C1 segment of cervical spinal cord (tissue), 14 donors: ENCODE measurements around the gene HOXC5.
"Not testable (repeated sequence)": the region's sequence is repeated elsewhere in the genome, so short reads cannot be mapped to it uniquely, and the experiment has no call there.

Experiments used
- DNase-seq, 14 donors: peaks; one replicate each; lab custom pipeline; 2025; lab: John Stamatoyannopoulos, UW

HOXC5 gene

DNA sequence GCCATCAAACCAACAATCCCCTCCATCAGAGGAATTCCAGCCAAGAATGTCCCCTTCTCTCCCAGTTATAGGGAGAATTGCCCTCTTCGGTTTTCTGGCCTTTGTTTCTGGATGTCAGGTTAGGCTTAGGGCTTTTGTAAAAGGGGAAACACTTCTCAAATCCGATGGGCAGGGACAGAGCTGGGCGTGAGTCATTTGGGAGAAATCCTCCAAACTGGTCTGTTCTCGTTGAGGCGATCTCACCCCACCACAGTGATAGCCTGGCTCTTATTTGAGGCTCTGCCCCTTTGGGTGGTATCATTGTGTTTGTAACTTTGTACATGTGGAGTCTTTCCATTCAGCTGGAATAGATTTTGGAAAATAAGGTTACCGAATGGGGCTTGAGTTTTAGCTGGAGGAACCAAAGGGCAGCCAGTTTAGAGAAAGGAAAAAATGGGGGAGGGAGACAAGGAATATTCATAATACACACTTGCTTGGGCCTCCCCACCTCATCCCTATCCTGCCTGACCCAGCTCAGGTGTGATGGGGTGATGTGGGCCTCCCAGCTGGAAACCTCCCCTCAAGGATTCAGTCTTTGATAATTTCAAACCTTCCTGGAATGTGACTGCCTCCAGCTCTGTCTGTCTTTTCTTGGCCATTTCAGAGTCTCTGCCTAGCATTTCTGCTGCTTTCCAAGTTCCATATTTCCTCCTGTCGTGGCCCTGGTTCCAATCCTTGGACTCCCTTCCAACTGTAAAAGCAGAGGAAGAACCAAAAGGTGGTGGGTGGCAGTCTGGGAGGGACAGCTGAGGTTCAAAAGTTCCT is 28.3 kb downstream of the HOXC5 start:
- DNase-seq: no peak

DNA sequence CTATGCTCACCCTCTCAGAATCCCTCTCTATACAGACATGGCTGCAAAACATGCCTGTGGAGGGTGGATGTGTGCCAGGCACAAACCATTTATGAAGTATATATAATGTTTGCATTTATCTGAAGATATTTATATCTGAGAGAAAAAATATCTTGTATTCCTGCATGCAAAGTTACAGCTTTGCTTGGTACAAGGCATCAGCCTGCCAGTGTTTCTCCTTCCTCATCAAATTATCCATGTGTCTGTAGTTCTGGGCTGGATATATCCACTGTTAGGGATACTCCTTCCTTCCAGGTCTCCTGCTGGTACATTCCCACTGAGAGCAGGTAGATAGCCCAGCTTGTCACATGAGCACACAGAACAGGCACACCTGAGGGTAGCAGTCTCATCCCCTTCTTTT is 32.8 kb downstream of the HOXC5 start:
- DNase-seq: no peak

DNA sequence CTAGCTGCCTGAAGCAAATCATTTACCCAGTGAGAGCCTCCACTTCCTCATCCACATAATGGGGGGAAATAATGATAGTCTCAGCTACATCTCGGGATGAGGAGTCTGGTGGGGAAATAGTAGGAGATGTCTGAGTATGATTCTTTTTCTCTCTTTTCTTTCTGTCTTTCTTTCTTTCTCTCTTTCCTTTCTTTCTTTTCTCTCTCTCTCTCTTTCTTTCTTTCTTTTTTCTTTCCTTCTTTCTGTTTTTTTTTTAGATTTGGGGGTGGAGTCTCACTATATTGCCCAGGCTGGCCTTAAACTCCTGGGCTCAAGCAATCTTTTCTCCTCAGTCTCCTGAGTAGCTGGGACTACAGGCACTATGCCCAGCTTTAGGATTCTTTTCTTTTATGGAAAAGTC is 33.6 kb downstream of the HOXC5 start:
- no peak for DNase-seq

DNA sequence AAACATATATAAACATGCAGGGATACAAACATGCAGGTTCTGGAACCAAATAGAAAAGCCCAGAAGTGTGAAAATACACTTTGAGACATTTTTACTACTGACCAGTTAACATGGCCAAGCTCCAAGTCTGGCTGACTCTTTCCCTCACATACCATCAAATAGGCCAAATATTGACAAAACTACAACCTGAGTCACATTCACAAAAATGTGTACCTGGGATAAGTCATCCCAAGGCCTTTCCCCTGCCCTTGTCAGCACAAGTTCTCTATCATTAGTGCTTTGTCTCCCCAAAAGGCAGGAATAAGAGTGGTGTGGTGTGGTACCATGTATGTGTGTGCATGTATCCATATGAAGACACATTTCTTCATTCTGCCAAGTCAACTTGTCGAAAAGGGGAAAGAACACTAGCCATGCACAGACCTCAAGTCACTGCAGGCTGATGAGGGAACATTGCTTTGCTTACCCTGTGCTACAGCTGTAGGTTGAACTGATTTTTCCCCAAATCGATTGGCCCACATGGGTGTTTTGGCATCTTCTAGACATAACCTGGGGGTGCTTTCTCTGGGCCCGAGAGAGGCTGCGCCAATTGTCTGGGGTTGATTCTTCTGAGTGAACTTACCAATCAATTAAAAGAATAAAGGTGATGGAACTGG is 35.7 kb downstream of the HOXC5 start:
- no peak for DNase-seq

DNA sequence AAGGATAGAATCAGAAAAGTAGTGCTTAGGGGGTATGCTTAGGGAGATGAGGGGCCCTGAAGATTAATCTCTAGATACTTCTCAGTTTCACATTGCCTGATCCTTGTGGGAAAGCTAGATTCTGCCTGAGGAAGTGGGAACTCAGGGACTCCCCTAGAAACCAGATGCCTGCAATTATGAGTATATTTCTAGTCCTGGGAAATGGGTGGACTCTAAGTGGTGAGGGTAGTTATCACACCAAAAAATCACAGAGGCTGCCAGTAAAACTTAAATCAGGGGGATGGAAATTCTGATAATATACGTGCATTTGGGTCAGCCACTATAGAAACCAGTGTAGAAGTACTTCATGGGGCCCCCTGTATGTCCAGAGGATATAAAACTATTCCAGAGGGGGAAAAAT is 39.1 kb downstream of the HOXC5 start:
- no peak for DNase-seq

DNA sequence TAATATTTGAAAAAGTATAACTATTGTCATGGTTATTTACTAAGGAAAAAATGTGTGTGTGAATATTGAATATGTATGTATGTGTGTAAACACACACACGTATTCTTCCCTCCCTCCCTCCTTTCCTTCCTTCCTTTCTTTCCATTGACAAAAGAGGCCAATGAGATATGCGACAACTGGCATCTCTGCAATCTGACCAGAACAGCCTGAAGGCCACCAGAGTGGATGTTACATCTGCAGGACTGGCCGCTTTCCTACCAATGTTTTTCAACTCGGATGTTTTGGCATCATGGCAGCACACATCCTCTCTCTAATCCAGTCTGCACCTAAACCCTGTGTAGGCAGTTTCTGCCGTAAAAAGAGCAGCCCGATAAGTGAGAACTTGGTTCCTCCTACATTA is 41.5 kb downstream of the HOXC5 start:
- no peak for DNase-seq

DNA sequence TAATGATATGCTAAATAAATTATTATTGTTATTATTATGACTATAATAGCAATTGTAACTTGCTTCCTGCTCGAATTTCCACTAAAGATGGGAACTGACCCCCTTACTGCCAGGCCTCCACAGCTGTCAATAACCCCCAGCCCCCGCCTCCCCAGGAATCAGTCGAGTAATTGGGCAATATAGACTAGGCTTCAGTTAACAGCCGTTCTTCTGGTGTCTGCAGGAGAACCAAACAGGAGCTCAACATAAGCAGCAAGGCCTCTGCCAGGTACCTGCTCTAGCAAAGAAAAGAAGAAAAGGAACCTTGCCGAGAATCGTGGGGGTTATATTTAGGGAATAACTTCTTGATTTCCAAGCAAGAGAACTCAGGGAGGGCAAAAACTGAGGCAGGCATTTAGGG is 42.6 kb downstream of the HOXC5 start:
- DNase-seq: no peak

DNA sequence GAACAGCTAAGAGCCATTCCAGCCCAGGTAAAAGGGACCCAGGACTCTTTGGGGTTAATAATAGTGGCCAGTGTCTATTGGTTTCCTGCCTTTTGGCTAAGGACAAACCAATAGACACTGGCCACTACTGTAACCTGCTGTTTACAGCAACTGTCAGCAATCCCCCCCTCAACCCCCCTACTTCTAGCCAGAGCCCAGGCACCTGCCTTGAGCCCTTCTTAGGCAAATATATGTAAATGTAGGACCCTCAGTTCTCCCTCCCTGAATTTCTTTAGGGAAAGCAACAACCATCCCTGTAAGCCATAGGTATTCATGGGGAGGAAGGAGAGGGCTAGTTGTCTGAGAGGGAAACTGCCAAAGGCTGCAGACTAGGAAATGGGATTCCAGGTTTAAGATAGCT is 43.1 kb downstream of the HOXC5 start:
- DNase-seq: no peak

DNA sequence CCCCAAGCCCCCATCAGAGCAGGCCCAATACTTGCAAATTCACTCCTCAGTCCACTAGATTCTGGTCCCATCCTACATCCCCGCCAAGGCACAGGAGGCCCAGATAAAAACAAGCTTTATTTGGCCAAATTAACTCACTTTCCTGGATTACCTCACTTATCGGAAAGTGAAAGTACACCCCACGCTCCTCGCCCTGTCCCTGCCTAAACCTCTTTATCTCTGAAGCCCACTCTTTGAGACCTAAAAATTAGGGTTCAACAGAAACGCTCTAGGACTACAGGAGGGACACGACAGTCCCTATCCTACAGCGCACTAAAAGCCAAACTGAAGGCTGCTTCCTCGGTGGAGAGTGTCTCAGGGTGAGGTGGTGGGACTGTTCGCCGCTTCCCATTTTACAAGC is 45.0 kb downstream of the HOXC5 start:
- DNase-seq: not testable (repeated sequence)

DNA sequence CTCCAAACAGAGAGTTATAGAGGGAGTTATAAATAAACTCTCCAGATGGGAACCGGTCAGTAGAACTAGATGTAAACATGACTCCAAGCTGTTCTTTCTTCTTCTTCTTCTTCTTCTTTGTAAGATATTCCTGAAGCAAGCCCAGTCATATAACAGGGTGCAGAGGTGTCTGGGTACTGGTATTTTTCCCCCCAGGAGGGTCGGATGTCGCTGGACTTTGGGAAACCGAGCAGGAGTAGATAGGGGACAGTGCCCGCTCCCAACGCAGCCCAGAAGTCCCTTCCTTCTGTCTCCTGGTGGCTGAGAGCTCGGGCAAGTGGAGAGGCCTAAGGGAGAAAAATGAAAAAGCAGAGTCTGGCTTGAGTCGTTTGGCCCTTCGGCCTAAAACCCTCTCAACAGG is 46.3 kb downstream of the HOXC5 start:
- DNase-seq: peak in 2 of 14 donors; percentile 33 to 49

DNA sequence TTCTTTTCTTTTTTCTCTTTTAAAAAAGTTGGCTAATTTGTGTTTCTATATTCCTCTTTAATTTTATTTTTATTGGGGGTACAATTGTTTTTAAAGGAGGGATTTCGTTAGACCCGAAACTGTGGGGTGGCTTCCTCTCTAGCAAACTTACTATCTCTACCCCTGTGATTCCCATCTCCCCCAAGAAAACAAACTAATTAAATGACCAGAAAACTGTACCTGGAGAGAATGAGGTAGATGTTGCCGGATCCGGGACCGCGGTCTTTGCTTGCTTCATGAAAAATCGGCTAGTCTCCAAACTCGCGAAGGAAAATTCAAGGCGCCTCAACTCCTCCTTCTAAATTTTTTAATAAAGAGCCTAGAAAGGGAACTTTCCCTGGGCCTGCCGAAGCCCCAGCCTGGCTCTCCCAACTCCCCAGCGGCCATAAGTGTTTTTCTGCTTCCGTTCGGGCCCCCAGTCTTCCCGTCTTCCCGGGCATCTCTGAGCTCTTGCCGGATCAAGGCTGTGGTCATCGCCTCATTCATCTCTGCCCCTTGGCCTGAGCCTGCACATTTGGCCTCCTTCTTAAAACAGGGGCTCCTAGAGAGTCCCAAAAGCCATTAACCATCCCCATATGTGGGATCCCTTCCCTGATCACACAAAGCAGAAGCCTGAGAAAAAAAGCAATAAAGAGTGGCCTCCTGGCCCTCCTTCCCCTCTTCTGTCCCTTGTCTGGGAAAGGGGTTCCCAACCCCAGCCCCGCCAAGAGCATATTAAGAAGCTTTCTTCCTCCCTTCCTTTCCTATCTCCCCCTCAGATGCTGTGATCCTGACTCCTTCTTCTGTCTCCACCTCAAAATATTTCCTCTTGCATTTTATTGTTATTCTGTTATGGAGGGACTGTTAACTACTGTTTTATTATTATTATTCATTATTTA is 47.4 kb downstream of the HOXC5 start:
- DNase-seq: peak in 2 of 14 donors; percentile 6 to 11

DNA sequence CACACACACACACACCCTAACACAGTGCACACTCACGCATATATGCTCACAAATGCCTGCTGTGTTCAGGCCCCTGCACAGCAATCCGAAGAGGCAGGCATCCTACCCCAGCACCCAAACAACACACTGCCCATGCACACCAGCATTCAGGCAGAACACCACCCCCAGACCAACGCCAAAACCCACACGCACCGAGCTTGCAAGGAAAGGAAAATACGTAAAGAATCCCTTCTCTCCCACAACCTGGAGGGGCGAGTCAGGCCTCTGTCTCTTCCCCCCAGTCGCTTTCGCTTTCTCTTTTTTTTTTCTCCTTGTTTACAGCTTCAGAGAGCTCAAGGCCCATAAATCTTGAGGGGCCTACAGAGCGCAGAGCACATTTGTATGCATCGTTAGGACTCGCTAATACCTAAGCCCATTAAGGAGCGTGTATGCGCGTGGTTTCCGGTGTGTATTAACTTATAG is 48.2 kb downstream of the HOXC5 start:
- DNase-seq: peak in 1 of 14 donors; percentile 7

DNA sequence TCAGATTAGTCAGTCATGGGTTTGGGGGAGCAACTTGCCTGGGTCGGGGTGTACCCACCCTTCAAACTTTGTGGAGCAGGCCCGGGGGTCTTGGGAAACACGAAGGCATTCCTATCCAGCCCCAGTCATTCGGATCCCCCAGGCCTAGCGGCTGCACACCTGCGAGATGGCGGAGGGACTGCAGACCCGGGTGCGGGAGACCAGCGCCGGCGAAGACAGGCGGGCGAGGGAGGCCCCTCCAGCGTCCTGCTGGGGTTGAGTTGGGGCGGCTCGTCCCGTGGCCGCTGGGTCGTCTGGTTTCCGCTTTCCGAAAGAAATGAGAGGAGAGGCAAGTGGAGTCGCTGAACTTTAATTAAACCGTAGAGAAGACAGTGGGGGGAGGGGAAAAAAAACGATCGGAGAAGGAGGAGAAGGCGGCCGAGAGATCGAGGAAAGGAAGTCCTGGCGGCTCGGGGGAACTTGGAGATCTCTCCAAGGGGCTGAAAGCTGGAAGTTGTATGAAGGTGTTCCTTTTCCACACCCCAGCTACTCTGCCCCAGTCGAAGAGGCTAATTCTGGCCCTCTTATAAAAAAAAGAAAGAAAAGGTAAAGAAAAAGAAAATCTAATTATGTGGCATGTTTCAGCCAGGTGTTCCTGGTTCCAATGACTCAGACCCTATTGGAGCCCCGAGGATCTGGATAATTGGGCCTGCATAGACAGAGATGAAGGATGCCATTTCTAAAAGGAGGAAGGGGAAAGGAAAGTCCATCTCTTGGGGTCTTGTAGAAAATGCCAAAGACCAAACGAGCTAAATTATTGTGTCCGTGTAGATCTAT is 48.9 kb downstream of the HOXC5 start:
- DNase-seq: peak in 3 of 14 donors; percentile 20 to 57 (median 29)

DNA sequence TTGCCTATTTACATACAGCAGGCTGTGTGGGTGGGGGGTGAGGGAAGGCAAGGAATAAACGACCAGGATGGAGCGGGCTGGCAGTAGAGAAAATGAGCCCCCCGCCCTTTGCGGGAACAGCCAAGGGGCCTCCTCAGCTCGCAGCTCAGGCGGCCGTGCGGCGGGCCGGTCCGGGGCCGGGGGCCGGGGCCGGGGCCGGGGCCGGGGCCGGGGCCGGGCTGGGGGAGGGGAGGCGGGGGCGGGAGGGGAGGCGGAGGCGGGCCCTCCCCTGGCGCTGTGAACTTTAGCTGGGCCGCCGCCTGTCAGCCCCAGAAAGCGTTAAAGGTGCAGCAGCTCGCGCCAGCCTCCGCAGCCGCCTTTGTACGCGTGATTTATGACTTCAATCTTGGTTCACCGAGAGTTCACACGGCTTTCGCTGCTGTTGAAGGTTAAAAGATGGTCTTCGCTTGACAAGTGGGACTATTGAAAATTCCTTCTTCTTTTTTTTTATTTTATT is 49.6 kb downstream of the HOXC5 start:
- DNase-seq: peak in 3 of 14 donors; percentile 12 to 51 (median 12)
